HepG2 (cell line): ENCODE measurements around the gene ANAPC10. TPM values are rescaled to one million over a fixed set of nuclear protein-coding genes. Genes with fewer than 3 reads are reported as not detected.

Experiments used
- FOXK1 ChIP-seq: sonication (generic); formaldehyde crosslinking; IDR thresholded peaks from 2 replicates; pipeline ENCODE4 v1.4.0; 2020; ENCODE audit warnings: low read depth, missing genetic modification reagents, borderline replicate concordance
- HCFC1 ChIP-seq: fragments of 150-350 bp; IDR thresholded peaks from 2 replicates; pipeline ENCODE4 v1.6.1; 2014; ENCODE audit warnings: low read depth, low read length
- KDM5A ChIP-seq: fragments of 200-600 bp; sonication (generic); IDR thresholded peaks from 2 replicates; pipeline ENCODE4 v1.7.0; 2018; ENCODE audit warnings: antibody characterized with exemption, mild to moderate bottlenecking, low read length, borderline replicate concordance
- KLF12 ChIP-seq: sonication (generic); formaldehyde crosslinking; IDR thresholded peaks from 2 replicates; pipeline ENCODE4 v1.4.0; 2020; ENCODE audit warnings: missing genetic modification reagents, borderline replicate concordance
- MXI1 ChIP-seq: IDR thresholded peaks from 3 replicates; pipeline ENCODE4 v1.6.1; 2012; ENCODE audit warnings: low read depth, low read length, inconsistent platforms, borderline replicate concordance
- NFKB2 ChIP-seq: sonication (generic); formaldehyde crosslinking; IDR thresholded peaks from 2 replicates; pipeline ENCODE4 v1.4.0; 2020; ENCODE audit warnings: missing genetic modification reagents, borderline replicate concordance
- RAD51 ChIP-seq: fragments of 450-650 bp; IDR thresholded peaks from 2 replicates; pipeline ENCODE4 v1.6.1; 2016; ENCODE audit warnings: borderline replicate concordance
- STAT5B ChIP-seq: sonication (generic); formaldehyde crosslinking; IDR thresholded peaks from 2 replicates; pipeline ENCODE4 v1.4.0; 2020; ENCODE audit warnings: missing genetic modification reagents
- TGIF2 ChIP-seq: IDR thresholded peaks from 2 replicates; pipeline ENCODE4 v1.6.1; 2016; ENCODE audit warnings: control low read depth, missing compliant biosample characterization
- ZBTB42 ChIP-seq: sonication (generic); formaldehyde crosslinking; IDR thresholded peaks from 2 replicates; pipeline ENCODE4 v1.5.0; 2020; ENCODE audit warnings: mild to moderate bottlenecking, missing genetic modification reagents
- ZFP41 ChIP-seq: sonication (generic); formaldehyde crosslinking; IDR thresholded peaks from 2 replicates; pipeline ENCODE4 v1.4.0; 2020; ENCODE audit warnings: mild to moderate bottlenecking, missing genetic modification reagents, borderline replicate concordance
- ZNF24 ChIP-seq: fragments of 450-650 bp; IDR thresholded peaks from 2 replicates; pipeline ENCODE4 v1.6.1; 2017; ENCODE audit warnings: antibody characterized with exemption, mild to moderate bottlenecking
- ZNF274 ChIP-seq: sonication (generic); formaldehyde crosslinking; IDR thresholded peaks from 2 replicates; pipeline ENCODE4 v1.5.1; 2020; ENCODE audit warnings: mild to moderate bottlenecking, missing genetic modification reagents
- ZNF331 ChIP-seq: sonication (generic); formaldehyde crosslinking; IDR thresholded peaks from 2 replicates; pipeline ENCODE4 v1.4.0; 2020; ENCODE audit warnings: missing genetic modification reagents
- ZNF354B ChIP-seq: sonication (generic); formaldehyde crosslinking; IDR thresholded peaks from 2 replicates; pipeline ENCODE4 v1.8.0; 2022; ENCODE audit warnings: mild to moderate bottlenecking, missing genetic modification reagents
- ZNF644 ChIP-seq: IDR thresholded peaks from 2 replicates; pipeline ENCODE4 v1.6.1; 2016; ENCODE audit warnings: low read depth
- ZNF790 ChIP-seq: sonication (generic); formaldehyde crosslinking; IDR thresholded peaks from 2 replicates; pipeline ENCODE4 v1.8.0; 2022; ENCODE audit warnings: missing genetic modification reagents, mild to moderate bottlenecking, borderline replicate concordance
- polyA plus RNA-seq, 8 experiments: library from polyadenylated mRNA; depleted of rRNA in 3 of 8; stranded (reverse) in 7 of 8; unstranded in 1 of 8; fragments of >200 nt; fragmentation: Illumina TruSeq in 4 of 8; extraction: Trizol in 4 of 8; gene quantifications; 2 replicates each; pipeline versions ENCODE4 v1.2.1 to v1.2.3, GENCODE V29; 2011 to 2016; ENCODE audit warnings: low read depth in 4 of 8, missing spikeins in 1 of 8, mixed read lengths in 1 of 8; ENCODE audit not compliant: insufficient read depth in 1 of 8
- total RNA-seq, 5 experiments: library from RNA; depleted of rRNA; stranded (reverse); fragments of >200 nt; fragmentation: Illumina TruSeq; extraction: Trizol; gene quantifications; 2 replicates each; pipeline ENCODE4 v1.2.3, GENCODE V29; 2016; ENCODE audit warnings: low read depth in 1 of 5
- TF ChIP-seq, protein P1 (sequence below): sonication (generic); formaldehyde crosslinking; IDR thresholded peaks from 2 replicates; pipeline ENCODE4 v1.4.0; 2020; ENCODE audit warnings: missing genetic modification reagents
- TF ChIP-seq, protein P2 (sequence below): sonication (generic); formaldehyde crosslinking; IDR thresholded peaks from 2 replicates; pipeline ENCODE4 v1.5.0; 2020; ENCODE audit warnings: mild to moderate bottlenecking, low read depth, missing genetic modification reagents, borderline replicate concordance
- TF ChIP-seq, protein P3 (sequence below): sonication (generic); formaldehyde crosslinking; conservative IDR thresholded peaks from 2 replicates; pipeline ENCODE4 v1.5.0; 2020; ENCODE audit warnings: missing genetic modification reagents
- TF ChIP-seq, protein P4 (sequence below): sonication (generic); formaldehyde crosslinking; IDR thresholded peaks from 2 replicates; pipeline ENCODE4 v1.8.0; 2022; ENCODE audit warnings: mild to moderate bottlenecking, missing genetic modification reagents, moderate library complexity

ANAPC10 gene
- total and polyA plus RNA-seq, 2 of the 13 experiments (the other 11 are each of a cell fraction or from before 2014, with no cell fraction given): 21.9 to 32.7 TPM

DNA sequence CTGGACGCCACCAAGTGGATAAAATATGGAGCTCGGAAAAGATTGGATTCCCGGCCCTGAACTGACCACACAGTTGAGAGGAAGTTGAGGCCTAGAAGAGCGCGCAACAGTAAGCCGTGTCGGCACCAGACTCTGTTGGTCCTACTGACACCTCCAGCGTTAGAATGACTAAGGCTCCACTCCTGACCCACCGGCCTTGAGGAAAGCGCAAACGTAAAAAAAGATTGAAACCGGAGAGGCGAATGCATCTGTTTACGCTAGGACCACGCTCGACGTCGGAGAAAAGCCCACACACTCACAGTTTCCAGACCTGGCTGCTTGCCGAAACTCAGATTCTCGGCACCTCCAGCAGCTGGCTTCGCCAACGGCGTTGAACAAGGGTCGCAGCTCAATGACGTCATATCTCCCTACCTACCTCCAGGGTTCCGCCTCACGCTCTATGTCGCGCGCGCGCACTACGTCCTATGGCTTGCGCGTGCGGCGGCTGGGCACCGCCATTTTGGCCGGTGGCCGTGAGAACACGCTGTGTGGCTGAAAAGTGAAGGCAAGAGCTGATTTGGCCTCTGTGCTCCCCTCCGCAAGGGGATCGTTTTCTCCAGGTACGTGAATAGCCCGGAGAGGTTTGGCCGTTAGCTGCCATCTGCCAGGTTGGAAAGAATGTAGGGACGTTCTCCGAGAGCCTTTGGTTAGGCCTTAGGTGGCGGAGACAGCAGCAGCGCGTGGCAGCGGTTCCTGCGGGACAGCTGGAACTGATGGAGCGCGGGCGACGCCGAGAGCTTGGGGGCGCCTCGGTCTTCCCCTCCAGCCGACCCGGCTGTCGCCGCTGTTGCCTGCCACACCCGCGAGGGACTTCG lies at the start of gene ANAPC10, which contains the start of gene ABCE1 (continued):
- TF ChIP-seq, protein P1, sequence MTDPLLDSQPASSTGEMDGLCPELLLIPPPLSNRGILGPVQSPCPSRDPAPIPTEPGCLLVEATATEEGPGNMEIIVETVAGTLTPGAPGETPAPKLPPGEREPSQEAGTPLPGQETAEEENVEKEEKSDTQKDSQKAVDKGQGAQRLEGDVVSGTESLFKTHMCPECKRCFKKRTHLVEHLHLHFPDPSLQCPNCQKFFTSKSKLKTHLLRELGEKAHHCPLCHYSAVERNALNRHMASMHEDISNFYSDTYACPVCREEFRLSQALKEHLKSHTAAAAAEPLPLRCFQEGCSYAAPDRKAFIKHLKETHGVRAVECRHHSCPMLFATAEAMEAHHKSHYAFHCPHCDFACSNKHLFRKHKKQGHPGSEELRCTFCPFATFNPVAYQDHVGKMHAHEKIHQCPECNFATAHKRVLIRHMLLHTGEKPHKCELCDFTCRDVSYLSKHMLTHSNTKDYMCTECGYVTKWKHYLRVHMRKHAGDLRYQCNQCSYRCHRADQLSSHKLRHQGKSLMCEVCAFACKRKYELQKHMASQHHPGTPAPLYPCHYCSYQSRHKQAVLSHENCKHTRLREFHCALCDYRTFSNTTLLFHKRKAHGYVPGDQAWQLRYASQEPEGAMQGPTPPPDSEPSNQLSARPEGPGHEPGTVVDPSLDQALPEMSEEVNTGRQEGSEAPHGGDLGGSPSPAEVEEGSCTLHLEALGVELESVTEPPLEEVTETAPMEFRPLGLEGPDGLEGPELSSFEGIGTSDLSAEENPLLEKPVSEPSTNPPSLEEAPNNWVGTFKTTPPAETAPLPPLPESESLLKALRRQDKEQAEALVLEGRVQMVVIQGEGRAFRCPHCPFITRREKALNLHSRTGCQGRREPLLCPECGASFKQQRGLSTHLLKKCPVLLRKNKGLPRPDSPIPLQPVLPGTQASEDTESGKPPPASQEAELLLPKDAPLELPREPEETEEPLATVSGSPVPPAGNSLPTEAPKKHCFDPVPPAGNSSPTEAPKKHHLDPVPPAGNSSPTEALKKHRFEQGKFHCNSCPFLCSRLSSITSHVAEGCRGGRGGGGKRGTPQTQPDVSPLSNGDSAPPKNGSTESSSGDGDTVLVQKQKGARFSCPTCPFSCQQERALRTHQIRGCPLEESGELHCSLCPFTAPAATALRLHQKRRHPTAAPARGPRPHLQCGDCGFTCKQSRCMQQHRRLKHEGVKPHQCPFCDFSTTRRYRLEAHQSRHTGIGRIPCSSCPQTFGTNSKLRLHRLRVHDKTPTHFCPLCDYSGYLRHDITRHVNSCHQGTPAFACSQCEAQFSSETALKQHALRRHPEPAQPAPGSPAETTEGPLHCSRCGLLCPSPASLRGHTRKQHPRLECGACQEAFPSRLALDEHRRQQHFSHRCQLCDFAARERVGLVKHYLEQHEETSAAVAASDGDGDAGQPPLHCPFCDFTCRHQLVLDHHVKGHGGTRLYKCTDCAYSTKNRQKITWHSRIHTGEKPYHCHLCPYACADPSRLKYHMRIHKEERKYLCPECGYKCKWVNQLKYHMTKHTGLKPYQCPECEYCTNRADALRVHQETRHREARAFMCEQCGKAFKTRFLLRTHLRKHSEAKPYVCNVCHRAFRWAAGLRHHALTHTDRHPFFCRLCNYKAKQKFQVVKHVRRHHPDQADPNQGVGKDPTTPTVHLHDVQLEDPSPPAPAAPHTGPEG: peak; percentile 24; the same call in 1 of the 2 replicates
- TF ChIP-seq ZNF644 (CRISPR knock-in tag) (peak; percentile 77), KDM5A (peak; percentile 96), NFKB2 (CRISPR knock-in tag) (peak; percentile 90; the same call in 1 of the 2 replicates), ZNF354B (CRISPR knock-in tag) (no peak), FOXK1 (peak; percentile 83; the same call in 1 of the 2 replicates), STAT5B (CRISPR knock-in tag) (no peak), ZNF24 (no peak), ZNF790 (CRISPR knock-in tag) (peak; percentile 23), TGIF2 (CRISPR knock-in tag) (peak; percentile 23; the same call in 1 of the 2 replicates), ZNF331 (CRISPR knock-in tag) (peak; percentile 58; the same call in 1 of the 2 replicates), ZFP41 (peak; percentile 83; the same call in 1 of the 2 replicates), KLF12 (0 out of 2 replicates have a peak, but pooled peaks have one; percentile 30), MXI1 (peak; percentile 96; the same call in 2 of the 3 replicates), HCFC1 (peak; percentile 64), RAD51 (no peak), ZBTB42 (CRISPR knock-in tag) (no peak), ZNF274 (CRISPR knock-in tag) (peak; percentile 40; the same call in 1 of the 2 replicates)
- TF ChIP-seq, protein P2, sequence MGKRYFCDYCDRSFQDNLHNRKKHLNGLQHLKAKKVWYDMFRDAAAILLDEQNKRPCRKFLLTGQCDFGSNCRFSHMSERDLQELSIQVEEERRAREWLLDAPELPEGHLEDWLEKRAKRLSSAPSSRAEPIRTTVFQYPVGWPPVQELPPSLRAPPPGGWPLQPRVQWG (CRISPR knock-in tag): no peak
- TF ChIP-seq, protein P3, sequence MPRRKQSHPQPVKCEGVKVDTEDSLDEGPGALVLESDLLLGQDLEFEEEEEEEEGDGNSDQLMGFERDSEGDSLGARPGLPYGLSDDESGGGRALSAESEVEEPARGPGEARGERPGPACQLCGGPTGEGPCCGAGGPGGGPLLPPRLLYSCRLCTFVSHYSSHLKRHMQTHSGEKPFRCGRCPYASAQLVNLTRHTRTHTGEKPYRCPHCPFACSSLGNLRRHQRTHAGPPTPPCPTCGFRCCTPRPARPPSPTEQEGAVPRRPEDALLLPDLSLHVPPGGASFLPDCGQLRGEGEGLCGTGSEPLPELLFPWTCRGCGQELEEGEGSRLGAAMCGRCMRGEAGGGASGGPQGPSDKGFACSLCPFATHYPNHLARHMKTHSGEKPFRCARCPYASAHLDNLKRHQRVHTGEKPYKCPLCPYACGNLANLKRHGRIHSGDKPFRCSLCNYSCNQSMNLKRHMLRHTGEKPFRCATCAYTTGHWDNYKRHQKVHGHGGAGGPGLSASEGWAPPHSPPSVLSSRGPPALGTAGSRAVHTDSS: no peak
- TF ChIP-seq, protein P4, sequence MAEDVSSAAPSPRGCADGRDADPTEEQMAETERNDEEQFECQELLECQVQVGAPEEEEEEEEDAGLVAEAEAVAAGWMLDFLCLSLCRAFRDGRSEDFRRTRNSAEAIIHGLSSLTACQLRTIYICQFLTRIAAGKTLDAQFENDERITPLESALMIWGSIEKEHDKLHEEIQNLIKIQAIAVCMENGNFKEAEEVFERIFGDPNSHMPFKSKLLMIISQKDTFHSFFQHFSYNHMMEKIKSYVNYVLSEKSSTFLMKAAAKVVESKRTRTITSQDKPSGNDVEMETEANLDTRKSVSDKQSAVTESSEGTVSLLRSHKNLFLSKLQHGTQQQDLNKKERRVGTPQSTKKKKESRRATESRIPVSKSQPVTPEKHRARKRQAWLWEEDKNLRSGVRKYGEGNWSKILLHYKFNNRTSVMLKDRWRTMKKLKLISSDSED (CRISPR knock-in tag): no peak
